ENCODE data around the gene FRG1.
"Not testable (repeated sequence)": the region's sequence is repeated elsewhere in the genome, so short reads cannot be mapped to it uniquely, and the experiment has no call there.

Gene FRG1

DNA sequence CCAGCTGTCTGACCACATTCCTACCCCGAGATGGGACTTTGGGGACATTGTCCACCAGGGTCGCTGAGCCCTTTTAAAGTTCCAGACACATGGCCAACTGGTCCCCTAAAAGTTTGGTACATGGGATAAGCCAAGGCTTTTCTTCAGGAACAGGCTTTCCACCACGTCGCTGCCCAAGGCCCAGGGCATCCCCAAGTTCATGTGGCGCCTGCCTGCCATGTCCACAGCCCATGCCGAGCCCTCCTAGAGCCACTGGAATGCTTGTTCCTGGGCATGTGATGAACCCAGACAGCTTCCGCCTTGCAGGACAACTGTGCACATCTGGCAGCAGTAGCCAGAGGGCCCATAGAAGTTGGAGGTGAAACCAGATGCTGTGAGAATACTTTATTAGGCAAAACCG is 41.3 kb downstream of the FRG1 start:
- TF ChIP-seq, protein P1, sequence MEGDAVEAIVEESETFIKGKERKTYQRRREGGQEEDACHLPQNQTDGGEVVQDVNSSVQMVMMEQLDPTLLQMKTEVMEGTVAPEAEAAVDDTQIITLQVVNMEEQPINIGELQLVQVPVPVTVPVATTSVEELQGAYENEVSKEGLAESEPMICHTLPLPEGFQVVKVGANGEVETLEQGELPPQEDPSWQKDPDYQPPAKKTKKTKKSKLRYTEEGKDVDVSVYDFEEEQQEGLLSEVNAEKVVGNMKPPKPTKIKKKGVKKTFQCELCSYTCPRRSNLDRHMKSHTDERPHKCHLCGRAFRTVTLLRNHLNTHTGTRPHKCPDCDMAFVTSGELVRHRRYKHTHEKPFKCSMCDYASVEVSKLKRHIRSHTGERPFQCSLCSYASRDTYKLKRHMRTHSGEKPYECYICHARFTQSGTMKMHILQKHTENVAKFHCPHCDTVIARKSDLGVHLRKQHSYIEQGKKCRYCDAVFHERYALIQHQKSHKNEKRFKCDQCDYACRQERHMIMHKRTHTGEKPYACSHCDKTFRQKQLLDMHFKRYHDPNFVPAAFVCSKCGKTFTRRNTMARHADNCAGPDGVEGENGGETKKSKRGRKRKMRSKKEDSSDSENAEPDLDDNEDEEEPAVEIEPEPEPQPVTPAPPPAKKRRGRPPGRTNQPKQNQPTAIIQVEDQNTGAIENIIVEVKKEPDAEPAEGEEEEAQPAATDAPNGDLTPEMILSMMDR (IDR thresholded peaks at IDR 0.05): no peak
- TF ChIP-seq ZFX (IDR thresholded peaks at IDR 0.05; ENCODE audit: borderline replicate concordance): no peak
- H3K27ac ChIP-seq: no peak overlapping the region

DNA sequence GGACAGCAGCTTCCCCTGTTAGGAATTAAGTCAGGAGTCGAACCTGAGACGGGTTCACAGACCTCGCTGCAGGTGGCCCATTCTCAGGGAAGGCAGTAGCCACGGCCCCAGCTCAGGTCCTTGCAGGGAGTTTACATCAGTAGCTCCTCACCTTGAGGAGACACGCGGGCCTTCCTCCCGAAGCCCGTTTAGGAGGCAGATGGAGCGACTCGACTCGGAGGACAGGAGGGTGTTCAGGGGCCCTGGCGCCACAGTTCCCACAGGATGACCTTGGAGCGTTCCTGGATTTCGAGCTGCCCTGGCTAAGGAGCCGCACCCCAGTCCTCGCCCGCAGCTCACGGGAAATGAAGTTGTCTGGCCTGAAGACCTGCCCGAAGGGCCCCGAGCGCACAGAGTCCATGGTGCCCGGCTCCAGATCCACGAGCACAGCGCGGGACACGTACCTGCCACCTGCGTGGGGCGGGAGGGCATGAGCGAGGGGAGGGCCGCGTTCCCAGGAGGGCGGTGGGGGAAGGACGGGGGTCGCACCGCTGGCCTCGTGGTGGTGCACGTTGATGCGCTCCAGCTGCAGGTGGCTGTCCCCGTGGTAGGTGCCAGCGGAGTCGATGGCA is 43.3 kb downstream of the FRG1 start:
- H3K27ac ChIP-seq: not testable (repeated sequence)

DNA sequence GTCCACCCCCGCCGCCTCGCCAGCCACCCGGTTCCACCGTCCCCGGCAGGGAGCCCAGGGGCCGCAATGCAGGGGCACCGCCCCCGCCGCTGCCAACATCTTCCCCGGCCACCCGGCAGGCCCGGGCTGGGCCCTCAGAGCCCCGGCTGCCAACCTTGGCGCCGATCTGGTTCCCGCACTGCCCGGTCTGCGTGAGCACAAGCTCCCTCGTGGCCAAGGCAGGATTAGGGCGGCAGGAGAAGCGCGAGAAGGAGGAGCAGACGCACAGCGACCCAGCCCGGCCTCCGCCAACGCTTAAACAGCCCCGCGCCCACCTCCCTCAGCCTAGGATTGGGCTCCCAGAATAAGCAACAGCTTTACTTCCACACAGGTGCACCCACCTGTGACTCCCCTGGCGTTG is 44.0 kb downstream of the FRG1 start:
- H3K27ac ChIP-seq: not testable (repeated sequence)

DNA sequence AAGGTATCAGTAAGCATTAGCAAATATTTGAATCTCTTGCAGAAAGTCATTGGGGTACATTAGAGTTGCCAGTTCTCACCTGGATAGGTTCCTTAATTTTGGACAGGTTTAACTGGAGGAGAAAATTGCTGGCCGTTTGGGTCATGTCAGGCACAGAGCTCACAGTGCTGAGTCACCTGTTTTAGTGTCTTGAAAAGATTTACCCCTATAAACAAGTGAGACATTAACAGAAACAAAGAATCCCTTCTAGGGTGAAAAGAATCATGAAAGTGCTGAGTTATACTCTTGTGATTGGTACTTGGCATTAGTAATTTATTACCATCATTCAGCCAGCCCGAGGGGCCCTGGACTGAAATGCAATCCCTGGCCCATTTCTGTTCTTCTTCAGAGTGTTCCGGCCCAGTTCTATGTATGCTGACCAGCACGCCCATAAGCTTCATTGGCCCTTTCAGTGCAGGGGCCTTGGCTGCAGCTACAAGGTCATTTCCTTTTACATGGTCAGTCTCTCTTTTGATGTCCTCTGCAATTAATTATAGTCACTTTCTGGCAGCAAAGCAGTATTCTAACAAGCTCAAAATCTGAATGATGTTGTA is 45.1 kb downstream of the FRG1 start:
- not testable (repeated sequence) for H3K27ac ChIP-seq

DNA sequence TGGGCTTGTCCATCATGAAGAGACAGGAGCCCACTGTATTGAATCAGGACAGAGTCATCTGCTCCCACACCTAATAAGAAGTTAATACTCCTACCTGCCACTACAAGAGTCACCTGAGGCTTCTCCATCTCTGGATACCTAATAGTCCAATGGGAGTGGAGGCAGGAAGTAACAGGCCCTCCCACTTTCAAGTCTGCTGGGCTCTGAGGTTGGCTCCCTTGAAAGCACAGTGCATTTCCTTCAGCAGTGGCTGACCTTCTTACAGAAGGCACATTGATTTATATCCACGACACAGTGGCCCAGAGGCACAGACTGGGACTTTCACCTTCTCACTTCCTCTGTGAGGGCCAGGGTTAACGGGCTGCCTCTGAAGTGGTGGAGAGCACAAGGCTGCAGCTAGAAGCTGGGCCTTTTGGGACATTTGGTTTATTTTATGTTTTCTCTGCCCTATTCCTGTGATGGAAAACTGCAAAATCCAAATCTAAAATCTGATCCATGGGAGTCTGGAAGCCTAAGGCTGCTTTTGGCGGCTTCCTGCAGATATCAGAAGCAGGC is 48.3 kb downstream of the FRG1 start:
- H3K27ac ChIP-seq: no peak overlapping the region
- TF ChIP-seq ZFX (IDR thresholded peaks at IDR 0.05; ENCODE audit: borderline replicate concordance): no peak
- TF ChIP-seq, protein P1 (IDR thresholded peaks at IDR 0.05): no peak

DNA sequence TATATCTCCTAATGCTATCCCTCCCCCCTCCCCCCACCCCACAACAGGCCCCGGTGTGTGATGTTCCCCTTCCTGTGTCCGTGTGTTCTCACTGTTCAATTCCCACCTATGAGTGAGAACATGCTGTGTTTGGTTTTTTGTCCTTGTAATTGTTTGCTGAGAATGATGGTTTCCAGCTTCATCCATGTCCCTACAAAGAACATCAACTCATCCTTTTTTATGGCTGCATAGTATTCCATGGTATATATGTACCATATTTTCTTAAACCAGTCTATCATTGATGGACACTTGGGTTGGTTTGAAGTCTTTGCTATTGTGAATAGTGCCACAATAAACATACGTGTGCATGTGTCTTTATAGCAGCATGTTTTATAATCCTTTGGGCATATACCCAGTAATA is 49.3 kb downstream of the FRG1 start:
- not testable (repeated sequence) for H3K27ac ChIP-seq

Measured in 22Rv1 (cell line).